HG02938 (cell line): ENCODE measurements around the gene SAFB2.
"Not testable (repeated sequence)": the region's sequence is repeated elsewhere in the genome, so short reads cannot be mapped to it uniquely, and the experiment has no call there.

ENCODE experiments used
- ATAC-seq: cut with Tn5 transposase; IDR thresholded peaks from one replicate; pipeline ENCODE4 v1.9.1; 2021; ENCODE audit warnings: mild to moderate bottlenecking, moderate library complexity; ENCODE audit not compliant: unreplicated experiment

SAFB2 gene

GRCh38 chr19:5608766-5609165 lies 13.8 kb downstream of the SAFB2 start:
- ATAC-seq = not testable (repeated sequence)

GRCh38 chr19:5608291-5608690 lies 14.3 kb downstream of the SAFB2 start:
- no peak for ATAC-seq

GRCh38 chr19:5607318-5608275 lies 15.0 kb downstream of the SAFB2 start:
- no peak for ATAC-seq

- no peak for ATAC-seq
Observed at GRCh38 chr19:5605362-5605761, 17.2 kb downstream of the SAFB2 start.

- ATAC-seq = no peak
Observed at GRCh38 chr19:5603626-5604025, 18.9 kb downstream of the SAFB2 start.

- ATAC-seq = no peak
Observed at GRCh38 chr19:5600797-5601196, 21.8 kb downstream of the SAFB2 start.

- ATAC-seq = no peak
Observed at GRCh38 chr19:5595745-5596144, 26.8 kb downstream of the SAFB2 start.

- no peak for ATAC-seq
Observed at GRCh38 chr19:5595129-5595528, 27.4 kb downstream of the SAFB2 start.

- no peak for ATAC-seq
Observed at GRCh38 chr19:5594521-5594950, 28.0 kb downstream of the SAFB2 start.

GRCh38 chr19:5593343-5594255 lies 29.0 kb downstream of the SAFB2 start:
- no peak for ATAC-seq

GRCh38 chr19:5592531-5593342 lies 29.8 kb downstream of the SAFB2 start:
- ATAC-seq = no peak

GRCh38 chr19:5591476-5591875 lies 31.1 kb downstream of the SAFB2 start:
- no peak for ATAC-seq

GRCh38 chr19:5590865-5591154 lies 31.8 kb downstream of the SAFB2 start:
- ATAC-seq = no peak

GRCh38 chr19:5590151-5590864 lies 32.3 kb downstream of the SAFB2 start:
- no peak for ATAC-seq

GRCh38 chr19:5588906-5589676 lies 33.5 kb downstream of the SAFB2 start:
- ATAC-seq = no peak

GRCh38 chr19:5588441-5588840 lies 34.1 kb downstream of the SAFB2 start:
- ATAC-seq = no peak

GRCh38 chr19:5587661-5588060 lies 34.9 kb downstream of the SAFB2 start:
- no peak for ATAC-seq

GRCh38 chr19:5587071-5587455 lies 35.5 kb downstream of the SAFB2 start:
- no peak for ATAC-seq

GRCh38 chr19:5586300-5587070 lies 36.1 kb downstream of the SAFB2 start:
- no peak for ATAC-seq
